GM23338 (cell line): Measurements from ENCODE around the gene GCDH.

ENCODE experiments used
- EZH2 ChIP-seq: fragments of 200-600 bp; sonication (generic); IDR thresholded peaks from one replicate; pipeline ENCODE4 v1.8.0; 2017; ENCODE audit warnings: antibody characterized with exemption, mild to moderate bottlenecking, low read depth; ENCODE audit not compliant: unreplicated experiment
- EZH2phosphoT487 ChIP-seq: fragments of 200-600 bp; sonication (generic); IDR thresholded peaks from one replicate; pipeline ENCODE4 v1.8.1; 2018; ENCODE audit warnings: antibody characterized with exemption; ENCODE audit not compliant: unreplicated experiment
- NANOG ChIP-seq: IDR thresholded peaks from 2 replicates; pipeline ENCODE4 v1.6.1; 2016; ENCODE audit warnings: antibody characterized with exemption, borderline replicate concordance
- POLR2AphosphoS5 ChIP-seq: IDR thresholded peaks from 2 replicates; pipeline ENCODE4 v1.6.1; 2016; ENCODE audit warnings: antibody characterized with exemption, low read depth
- TF ChIP-seq, protein P1 (sequence below), 2 experiments: fragments of 200-600 bp in 1 of 2; sonication (generic) in 1 of 2; conservative IDR thresholded peaks; 2 replicates each; pipeline versions ENCODE4 v1.5.1 to v1.6.1; 2016 to 2017; ENCODE audit warnings: antibody characterized with exemption in 2 of 2, low read depth in 2 of 2, mild to moderate bottlenecking in 2 of 2, moderate library complexity in 1 of 2
- TF ChIP-seq, protein P2 (sequence below): IDR thresholded peaks from one replicate; pipeline ENCODE4 v1.6.1; 2018; ENCODE audit warnings: antibody characterized with exemption; ENCODE audit not compliant: unreplicated experiment

DNA sequence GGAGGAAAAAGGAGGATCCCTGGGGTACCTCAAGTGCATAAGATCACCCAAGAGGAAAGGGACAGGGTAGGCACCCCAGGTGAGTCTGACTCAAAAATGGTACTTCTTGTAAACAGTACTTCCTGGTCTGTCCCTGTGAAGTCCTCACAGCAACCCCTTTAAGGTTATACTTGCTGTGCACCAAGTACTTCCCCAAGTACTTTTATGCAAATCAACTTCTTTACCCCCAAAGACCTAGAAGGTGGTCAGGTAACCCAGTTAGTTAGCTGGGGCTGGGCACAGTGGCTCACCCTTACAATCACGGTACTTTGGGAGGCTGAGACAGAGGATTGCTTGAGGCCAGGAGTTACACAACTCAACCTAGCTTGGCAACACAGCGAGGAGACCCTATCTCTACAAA is 49.9 kb downstream of the GCDH start:
- TF ChIP-seq, protein P1, sequence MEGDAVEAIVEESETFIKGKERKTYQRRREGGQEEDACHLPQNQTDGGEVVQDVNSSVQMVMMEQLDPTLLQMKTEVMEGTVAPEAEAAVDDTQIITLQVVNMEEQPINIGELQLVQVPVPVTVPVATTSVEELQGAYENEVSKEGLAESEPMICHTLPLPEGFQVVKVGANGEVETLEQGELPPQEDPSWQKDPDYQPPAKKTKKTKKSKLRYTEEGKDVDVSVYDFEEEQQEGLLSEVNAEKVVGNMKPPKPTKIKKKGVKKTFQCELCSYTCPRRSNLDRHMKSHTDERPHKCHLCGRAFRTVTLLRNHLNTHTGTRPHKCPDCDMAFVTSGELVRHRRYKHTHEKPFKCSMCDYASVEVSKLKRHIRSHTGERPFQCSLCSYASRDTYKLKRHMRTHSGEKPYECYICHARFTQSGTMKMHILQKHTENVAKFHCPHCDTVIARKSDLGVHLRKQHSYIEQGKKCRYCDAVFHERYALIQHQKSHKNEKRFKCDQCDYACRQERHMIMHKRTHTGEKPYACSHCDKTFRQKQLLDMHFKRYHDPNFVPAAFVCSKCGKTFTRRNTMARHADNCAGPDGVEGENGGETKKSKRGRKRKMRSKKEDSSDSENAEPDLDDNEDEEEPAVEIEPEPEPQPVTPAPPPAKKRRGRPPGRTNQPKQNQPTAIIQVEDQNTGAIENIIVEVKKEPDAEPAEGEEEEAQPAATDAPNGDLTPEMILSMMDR (conservative IDR thresholded peaks at IDR 0.05; ENCODE audit: low read depth in 2 of 2): no peak
- TF ChIP-seq EZH2: no peak
- TF ChIP-seq EZH2phosphoT487: no peak
- no peak for TF ChIP-seq NANOG
- TF ChIP-seq POLR2AphosphoS5: no peak
- TF ChIP-seq, protein P2, sequence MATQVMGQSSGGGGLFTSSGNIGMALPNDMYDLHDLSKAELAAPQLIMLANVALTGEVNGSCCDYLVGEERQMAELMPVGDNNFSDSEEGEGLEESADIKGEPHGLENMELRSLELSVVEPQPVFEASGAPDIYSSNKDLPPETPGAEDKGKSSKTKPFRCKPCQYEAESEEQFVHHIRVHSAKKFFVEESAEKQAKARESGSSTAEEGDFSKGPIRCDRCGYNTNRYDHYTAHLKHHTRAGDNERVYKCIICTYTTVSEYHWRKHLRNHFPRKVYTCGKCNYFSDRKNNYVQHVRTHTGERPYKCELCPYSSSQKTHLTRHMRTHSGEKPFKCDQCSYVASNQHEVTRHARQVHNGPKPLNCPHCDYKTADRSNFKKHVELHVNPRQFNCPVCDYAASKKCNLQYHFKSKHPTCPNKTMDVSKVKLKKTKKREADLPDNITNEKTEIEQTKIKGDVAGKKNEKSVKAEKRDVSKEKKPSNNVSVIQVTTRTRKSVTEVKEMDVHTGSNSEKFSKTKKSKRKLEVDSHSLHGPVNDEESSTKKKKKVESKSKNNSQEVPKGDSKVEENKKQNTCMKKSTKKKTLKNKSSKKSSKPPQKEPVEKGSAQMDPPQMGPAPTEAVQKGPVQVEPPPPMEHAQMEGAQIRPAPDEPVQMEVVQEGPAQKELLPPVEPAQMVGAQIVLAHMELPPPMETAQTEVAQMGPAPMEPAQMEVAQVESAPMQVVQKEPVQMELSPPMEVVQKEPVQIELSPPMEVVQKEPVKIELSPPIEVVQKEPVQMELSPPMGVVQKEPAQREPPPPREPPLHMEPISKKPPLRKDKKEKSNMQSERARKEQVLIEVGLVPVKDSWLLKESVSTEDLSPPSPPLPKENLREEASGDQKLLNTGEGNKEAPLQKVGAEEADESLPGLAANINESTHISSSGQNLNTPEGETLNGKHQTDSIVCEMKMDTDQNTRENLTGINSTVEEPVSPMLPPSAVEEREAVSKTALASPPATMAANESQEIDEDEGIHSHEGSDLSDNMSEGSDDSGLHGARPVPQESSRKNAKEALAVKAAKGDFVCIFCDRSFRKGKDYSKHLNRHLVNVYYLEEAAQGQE: no peak
